DOHH2 (cell line): Measurements from ENCODE around the gene RAB33A.
A peak's percentile ranks its signal among the peaks of the same experiment; 100 is the strongest.

Source experiments
- H3F3A ChIP-seq: fragments of 200-600 bp; sonication (generic), shearing (Covaris generic); 2 replicates; pipeline ENCODE4 v1.6.0; 2016; ENCODE audit warnings: antibody characterized with exemption, mild to moderate bottlenecking; ENCODE audit not compliant: control insufficient read depth, insufficient read depth
- H3K27ac ChIP-seq: fragments of 200-600 bp; sonication (generic); 2 replicates; pipeline ENCODE4 v1.5.1; 2014; ENCODE audit warnings: low read depth, mild to moderate bottlenecking, low read length, moderate library complexity
- H3K27me3 ChIP-seq: fragments of 200-600 bp; sonication (generic); 2 replicates; pipeline ENCODE4 v1.6.1; 2014; ENCODE audit warnings: mild to moderate bottlenecking, low read length, mixed read lengths; ENCODE audit not compliant: control insufficient read depth
- H3K36me3 ChIP-seq: fragments of 200-600 bp; sonication (generic); 2 replicates; pipeline ENCODE4 v1.6.1; 2014; ENCODE audit warnings: mild to moderate bottlenecking, low read length, moderate library complexity, mixed read lengths; ENCODE audit not compliant: control insufficient read depth
- H3K4me1 ChIP-seq: fragments of 200-600 bp; sonication (generic); 2 replicates; pipeline ENCODE4 v1.6.1; 2014; ENCODE audit warnings: mild to moderate bottlenecking, low read length, mixed read lengths; ENCODE audit not compliant: control insufficient read depth
- H3K4me2 ChIP-seq: fragments of 200-600 bp; sonication (generic); 2 replicates; pipeline ENCODE4 v1.6.0; 2014; ENCODE audit warnings: mild to moderate bottlenecking, low read length, moderate library complexity
- H3K4me3 ChIP-seq: fragments of 200-600 bp; sonication (generic); 2 replicates; pipeline ENCODE4 v1.5.1; 2014; ENCODE audit warnings: mild to moderate bottlenecking, low read length, mixed read lengths
- H3K79me2 ChIP-seq: fragments of 200-600 bp; sonication (generic); 2 replicates; pipeline ENCODE4 v1.6.1; 2014; ENCODE audit warnings: mild to moderate bottlenecking, low read length, mixed read lengths; ENCODE audit not compliant: control insufficient read depth
- H3K9me2 ChIP-seq: fragments of 200-600 bp; sonication (generic); replicated peaks from 2 replicates; pipeline ENCODE4 v1.6.1; 2014; ENCODE audit warnings: mild to moderate bottlenecking, low read length, mixed read lengths; ENCODE audit not compliant: control insufficient read depth
- H3K9me3 ChIP-seq: fragments of 200-600 bp; sonication (generic); 2 replicates; pipeline ENCODE4 v1.6.1; 2014; ENCODE audit warnings: antibody characterized with exemption, low read length, mixed read lengths; ENCODE audit not compliant: control insufficient read depth, insufficient read depth
- H4K20me1 ChIP-seq: fragments of 200-600 bp; sonication (generic); 2 replicates; pipeline ENCODE4 v1.6.0; 2014; ENCODE audit warnings: low read depth, mild to moderate bottlenecking, antibody characterized with exemption, low read length, moderate library complexity; ENCODE audit not compliant: control insufficient read depth, insufficient read depth
- EZH2phosphoT487 ChIP-seq: fragments of 200-600 bp; sonication (generic); IDR thresholded peaks from 2 replicates; pipeline ENCODE4 v1.6.1; 2017; ENCODE audit warnings: borderline replicate concordance, mild to moderate bottlenecking, antibody characterized with exemption, low read length, moderate library complexity, mixed read lengths
- TF ChIP-seq, protein P1 (sequence below): fragments of 200-600 bp; sonication (generic); IDR thresholded peaks from one replicate; pipeline ENCODE4 v1.5.1; 2014; ENCODE audit warnings: antibody characterized with exemption, mild to moderate bottlenecking, low read depth, low read length; ENCODE audit not compliant: poor library complexity, severe bottlenecking

Gene RAB33A

DNA sequence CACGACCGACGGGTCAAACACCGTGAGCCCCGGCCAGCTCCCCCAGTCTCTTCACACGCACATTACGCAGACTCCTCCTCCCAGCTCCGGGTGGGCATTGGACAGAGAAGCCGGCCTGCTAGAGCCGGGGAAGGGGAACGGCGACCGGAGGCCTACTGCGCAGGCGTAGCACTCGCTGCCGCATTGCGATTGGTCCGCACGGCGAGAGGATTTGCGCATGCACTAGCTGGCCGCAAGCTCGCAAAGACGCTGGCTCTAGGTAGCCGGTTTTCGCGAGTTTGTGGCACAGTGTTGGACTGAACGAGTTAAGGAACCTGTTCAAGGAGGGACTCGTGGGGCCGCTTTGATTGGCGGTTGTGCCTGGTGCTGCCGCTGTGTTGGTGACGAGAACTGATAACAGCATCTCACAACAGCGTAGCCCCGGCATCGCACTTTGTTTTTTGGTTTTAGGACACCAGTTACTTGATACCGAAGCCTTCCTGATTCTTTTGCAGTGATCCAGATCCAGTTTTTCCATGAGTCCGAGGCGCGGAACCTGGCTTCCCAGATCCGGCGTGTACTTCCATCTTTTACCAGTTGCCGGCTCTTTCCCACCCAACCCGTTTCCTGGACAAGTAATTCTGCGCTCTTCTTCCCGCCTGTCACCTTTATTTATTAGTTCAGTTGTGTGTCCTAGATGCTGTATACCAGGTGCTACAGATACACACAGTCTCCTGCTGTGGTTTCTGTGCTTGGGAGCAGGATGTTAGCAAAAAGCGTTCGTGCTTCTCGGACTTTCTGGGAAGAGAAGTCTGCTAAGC, 5.9 kb upstream of the RAB33A start, which contains the start of gene AIFM1:
Gene AIFM1 (minus strand): TSS at position 139 of the 800 bp plus-strand sequence. CDS start 185 bp downstream, outside the sequence.
- H3K27ac ChIP-seq: peak within 1 kb of the TSS; percentile 86
- peaks cover 40% of the 10 kb centered on the region for H3K4me1 ChIP-seq
- no peaks in the 10 kb centered on the region for H3K9me2 ChIP-seq
- peak within 1 kb of the TSS; percentile 81 for H3K4me3 ChIP-seq
- H3K9me3 ChIP-seq: no peaks in the 10 kb centered on the region
- no peaks in the 10 kb centered on the region for H3K36me3 ChIP-seq
- peaks cover 64% of the 10 kb centered on the region for H3K79me2 ChIP-seq
- no peak for TF ChIP-seq EZH2phosphoT487
- TF ChIP-seq, protein P1, sequence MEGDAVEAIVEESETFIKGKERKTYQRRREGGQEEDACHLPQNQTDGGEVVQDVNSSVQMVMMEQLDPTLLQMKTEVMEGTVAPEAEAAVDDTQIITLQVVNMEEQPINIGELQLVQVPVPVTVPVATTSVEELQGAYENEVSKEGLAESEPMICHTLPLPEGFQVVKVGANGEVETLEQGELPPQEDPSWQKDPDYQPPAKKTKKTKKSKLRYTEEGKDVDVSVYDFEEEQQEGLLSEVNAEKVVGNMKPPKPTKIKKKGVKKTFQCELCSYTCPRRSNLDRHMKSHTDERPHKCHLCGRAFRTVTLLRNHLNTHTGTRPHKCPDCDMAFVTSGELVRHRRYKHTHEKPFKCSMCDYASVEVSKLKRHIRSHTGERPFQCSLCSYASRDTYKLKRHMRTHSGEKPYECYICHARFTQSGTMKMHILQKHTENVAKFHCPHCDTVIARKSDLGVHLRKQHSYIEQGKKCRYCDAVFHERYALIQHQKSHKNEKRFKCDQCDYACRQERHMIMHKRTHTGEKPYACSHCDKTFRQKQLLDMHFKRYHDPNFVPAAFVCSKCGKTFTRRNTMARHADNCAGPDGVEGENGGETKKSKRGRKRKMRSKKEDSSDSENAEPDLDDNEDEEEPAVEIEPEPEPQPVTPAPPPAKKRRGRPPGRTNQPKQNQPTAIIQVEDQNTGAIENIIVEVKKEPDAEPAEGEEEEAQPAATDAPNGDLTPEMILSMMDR: no peak
- no peaks in the 10 kb centered on the region for H3K27me3 ChIP-seq
- H4K20me1 ChIP-seq: no peaks in the 10 kb centered on the region
- H3K4me2 ChIP-seq: peak within 1 kb of the TSS; percentile 86
- no peaks in the 10 kb centered on the region for H3F3A ChIP-seq

DNA sequence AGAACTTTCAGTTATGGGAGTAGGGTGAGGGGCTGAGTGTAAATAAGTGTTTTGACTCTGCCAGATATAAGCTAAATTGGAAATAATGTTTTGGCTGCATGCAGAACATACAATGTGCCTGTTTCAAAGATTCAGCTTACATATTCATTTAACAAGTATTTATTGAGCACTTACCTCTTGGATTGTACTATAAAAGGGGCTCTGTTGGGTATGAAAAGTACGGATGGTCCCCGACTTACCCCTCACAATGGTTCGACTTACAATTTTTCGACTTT, 5.3 kb upstream of the RAB33A start:
- Histone ChIP-seq H3K4me3 (peak overlapping the region; percentile 81), H3K9me2 (no peaks in the 10 kb centered on the region), H4K20me1 (no peaks in the 10 kb centered on the region), H3F3A (no peaks in the 10 kb centered on the region), H3K36me3 (peaks cover 4% of the 10 kb centered on the region; the same call in 1 of the 2 replicates), H3K4me2 (peak overlapping the region; percentile 86), H3K27me3 (no peaks in the 10 kb centered on the region), H3K79me2 (peaks cover 64% of the 10 kb centered on the region), H3K27ac (peak overlapping the region; percentile 86), H3K4me1 (peaks cover 40% of the 10 kb centered on the region), H3K9me3 (no peaks in the 10 kb centered on the region)
- TF ChIP-seq, protein P1: no peak
- TF ChIP-seq EZH2phosphoT487: no peak

DNA sequence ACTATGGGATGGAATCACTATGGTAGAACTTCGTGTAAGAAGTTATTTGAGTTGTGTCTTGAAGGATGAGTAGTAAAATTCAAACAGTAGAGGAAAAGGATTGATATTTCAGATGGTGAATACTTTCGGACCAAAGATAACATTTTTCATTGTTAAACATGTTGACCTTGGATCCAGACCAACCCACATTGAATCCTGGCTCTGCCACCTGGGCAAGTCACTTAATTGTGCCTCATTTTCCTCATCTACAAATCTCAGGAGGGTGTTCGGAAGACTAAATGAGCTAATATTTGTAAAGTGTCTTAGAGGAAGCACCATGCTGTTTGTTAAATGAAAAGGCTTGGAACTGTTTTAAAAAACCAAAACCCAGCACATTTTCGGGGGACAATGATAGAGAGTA, 4.7 kb upstream of the RAB33A start:
- no peaks in the 10 kb centered on the region for H3K27me3 ChIP-seq
- no peaks in the 10 kb centered on the region for H3K9me3 ChIP-seq
- H3K9me2 ChIP-seq: no peaks in the 10 kb centered on the region
- peak overlapping the region; percentile 86 for H3K4me2 ChIP-seq
- TF ChIP-seq EZH2phosphoT487: no peak
- TF ChIP-seq, protein P1: no peak
- H3K4me1 ChIP-seq: peaks cover 40% of the 10 kb centered on the region
- no peaks in the 10 kb centered on the region for H4K20me1 ChIP-seq
- peaks cover 64% of the 10 kb centered on the region for H3K79me2 ChIP-seq
- H3K4me3 ChIP-seq: peak overlapping the region; percentile 81
- peak overlapping the region; percentile 86 for H3K27ac ChIP-seq
- H3K36me3 ChIP-seq: peaks cover 6% of the 10 kb centered on the region
- no peaks in the 10 kb centered on the region for H3F3A ChIP-seq
